ENCODE data around the gene MARS1.
A peak's percentile ranks its signal among the peaks of the same experiment; 100 is the strongest.
"Not testable (repeated sequence)": the region's sequence is repeated elsewhere in the genome, so short reads cannot be mapped to it uniquely, and the experiment has no call there.

MARS1 gene

DNA sequence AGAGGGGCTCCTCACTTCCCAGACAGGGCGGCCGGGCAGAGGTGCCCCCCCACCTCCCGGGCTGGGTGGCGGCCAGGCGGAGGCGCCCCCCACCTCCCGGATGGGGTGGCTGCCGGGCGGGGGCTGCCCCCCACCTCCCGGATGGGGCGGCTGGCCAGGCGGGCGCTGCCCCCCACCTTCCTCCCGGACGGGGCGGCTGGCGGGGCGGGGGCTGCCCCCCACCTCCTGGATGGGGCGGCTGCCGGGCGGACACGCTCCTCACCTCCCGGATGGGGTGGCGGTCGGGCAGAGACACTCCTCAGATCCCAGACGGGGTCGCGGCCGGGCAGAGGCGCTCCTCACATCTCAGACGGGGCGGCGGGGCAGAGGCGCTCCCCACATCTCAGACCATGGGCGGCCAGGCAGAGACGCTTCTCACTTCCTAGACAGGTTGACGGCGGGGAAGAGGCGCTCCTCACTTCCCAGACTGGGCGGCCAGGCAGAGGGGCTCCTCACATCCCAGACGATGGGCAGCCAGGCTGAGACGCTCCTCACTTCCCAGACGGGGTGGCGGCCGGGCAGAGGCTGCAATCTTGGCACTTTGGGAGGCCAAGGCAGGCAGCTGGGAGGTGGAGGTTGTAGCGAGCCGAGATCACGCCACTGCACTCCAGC is 7.3 kb downstream of the MARS1 start:
- not testable (repeated sequence) for DNase-seq (ENCODE audit: low read depth)

- DNase-seq (ENCODE audit: low read depth): no peak
Measured at GRCh38 chr12:57496822-57497221, 9.0 kb downstream of the MARS1 start.

- DNase-seq (ENCODE audit: low read depth): no peak
Measured at GRCh38 chr12:57497223-57498131, 9.6 kb downstream of the MARS1 start.

GRCh38 chr12:57498132-57498502 is 10.2 kb downstream of the MARS1 start:
- no peak for DNase-seq (ENCODE audit: low read depth)

DNA sequence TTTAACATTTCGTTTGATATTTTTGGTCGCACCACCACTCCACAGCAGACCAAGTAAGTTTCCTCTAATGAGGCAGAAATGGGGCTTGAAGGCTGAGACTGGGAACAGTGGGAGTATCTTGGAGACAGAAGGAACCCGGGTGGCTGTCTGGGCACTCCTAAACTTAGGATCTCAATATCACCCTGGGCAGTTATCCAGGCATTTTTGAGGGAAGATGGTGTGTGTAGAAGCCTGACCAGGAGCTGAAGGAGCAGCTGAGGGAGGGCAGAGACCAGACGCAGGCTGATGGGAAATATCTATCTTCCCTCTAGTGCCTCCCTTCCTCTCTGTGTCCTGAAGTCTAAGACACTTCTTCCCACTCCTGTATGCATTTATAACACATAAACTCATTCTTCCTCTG is 10.7 kb downstream of the MARS1 start:
- DNase-seq (ENCODE audit: low read depth): no peak

DNA sequence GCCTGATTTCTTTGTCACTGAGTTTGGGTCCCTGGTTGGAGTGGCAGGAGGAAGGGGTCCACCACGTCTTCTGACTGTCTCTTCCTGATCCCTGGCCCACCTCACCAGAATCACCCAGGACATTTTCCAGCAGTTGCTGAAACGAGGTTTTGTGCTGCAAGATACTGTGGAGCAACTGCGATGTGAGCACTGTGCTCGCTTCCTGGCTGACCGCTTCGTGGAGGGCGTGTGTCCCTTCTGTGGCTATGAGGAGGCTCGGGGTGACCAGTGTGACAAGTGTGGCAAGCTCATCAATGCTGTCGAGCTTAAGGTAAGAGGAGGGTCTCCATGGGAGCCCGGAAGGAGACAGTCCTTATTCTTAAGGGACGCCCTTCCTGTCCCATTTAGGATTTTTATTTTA is 12.3 kb downstream of the MARS1 start:
- no peak for DNase-seq (ENCODE audit: low read depth)

DNA sequence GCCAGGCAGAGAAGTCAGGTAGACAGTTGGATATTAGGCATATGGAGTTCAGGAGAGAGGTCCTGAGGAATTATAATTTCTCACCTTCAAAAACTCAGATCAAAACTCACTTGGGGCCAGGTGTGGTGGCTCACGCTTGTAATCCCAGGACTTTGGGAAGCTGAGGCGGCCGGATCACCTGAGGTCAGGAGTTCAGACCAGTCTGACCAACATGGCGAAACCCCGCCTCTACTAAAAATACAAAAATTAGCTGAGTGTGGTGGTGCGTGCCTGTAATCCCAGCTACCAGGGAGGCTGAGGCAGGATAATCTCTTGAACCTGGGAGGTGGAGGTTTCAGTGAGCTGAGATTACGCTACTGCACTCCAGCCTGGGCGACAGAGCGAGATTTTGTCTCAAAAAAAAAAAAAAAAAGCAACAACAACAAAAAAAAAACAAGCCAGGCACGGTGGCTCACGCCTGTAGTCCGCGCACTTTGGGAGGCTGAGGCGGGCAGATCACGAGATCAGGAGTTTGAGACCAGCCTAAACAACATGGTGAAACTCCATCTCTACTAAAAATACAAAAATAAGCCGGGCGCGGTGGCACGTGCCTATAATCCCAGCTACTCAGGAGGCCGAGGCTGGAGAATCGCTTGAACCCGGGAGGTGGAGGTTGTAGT is 14.6 kb downstream of the MARS1 start:
- not testable (repeated sequence) for DNase-seq (ENCODE audit: low read depth)

DNA sequence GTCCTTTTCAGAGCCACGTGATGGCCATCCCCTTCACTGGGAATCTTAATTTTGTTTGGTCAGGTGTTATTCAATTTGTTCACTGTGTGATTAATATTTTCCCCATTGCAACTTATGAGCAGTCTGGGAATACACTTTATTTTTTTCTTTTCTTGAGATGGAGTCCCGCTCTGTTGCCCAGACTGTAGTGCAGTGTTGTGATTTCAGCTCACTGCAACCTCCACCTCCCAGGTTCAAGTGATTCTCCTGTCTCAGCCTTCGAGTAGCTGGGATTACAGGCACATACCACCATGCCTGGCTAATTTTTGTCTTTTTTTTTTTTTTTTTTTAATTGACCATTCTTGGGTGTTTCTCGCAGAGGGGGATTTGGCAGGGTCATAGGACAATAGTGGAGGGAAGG is 18.7 kb downstream of the MARS1 start:
- DNase-seq (ENCODE audit: low read depth): not testable (repeated sequence)

- DNase-seq (ENCODE audit: low read depth): not testable (repeated sequence)
Measured at GRCh38 chr12:57507796-57508195, 19.9 kb downstream of the MARS1 start.

GRCh38 chr12:57511161-57511560 is 23.3 kb downstream of the MARS1 start:
- no peak for DNase-seq (ENCODE audit: low read depth)

GRCh38 chr12:57511588-57512325 is 23.9 kb downstream of the MARS1 start:
- no peak for DNase-seq (ENCODE audit: low read depth)

DNA sequence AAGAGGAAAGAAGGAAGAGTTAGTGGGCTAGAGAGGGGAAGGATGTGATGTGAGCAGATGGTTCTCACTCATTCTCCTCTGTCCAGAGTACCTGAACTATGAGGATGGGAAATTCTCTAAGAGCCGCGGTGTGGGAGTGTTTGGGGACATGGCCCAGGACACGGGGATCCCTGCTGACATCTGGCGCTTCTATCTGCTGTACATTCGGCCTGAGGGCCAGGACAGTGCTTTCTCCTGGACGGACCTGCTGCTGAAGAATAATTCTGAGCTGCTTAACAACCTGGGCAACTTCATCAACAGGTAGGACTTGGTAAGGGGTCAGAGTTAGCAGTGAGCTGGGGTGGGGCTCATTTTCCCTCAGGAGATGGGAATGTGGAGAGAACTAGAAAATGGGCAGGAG is 24.8 kb downstream of the MARS1 start:
- no peak for DNase-seq (ENCODE audit: low read depth)

DNA sequence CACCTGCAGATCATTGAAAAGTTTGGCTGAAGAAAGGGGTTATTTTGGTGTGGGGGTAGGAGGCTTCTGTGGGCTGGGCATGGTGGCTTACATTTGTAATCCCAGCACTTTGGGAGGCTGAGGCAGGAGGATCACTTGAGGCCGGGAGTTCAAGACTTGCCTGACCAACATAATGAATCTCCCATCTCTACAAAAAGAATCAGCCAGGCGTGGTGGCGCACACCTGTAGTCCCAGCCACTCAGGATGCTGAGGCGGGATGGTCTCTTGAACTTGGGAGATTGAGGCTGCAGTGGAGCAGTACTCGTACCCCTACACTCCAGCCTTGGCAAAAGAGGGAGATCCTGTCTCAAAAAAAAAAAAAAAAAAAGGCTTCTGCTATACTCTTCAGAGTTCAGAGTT is 25.4 kb downstream of the MARS1 start:
- no peak for DNase-seq (ENCODE audit: low read depth)

DNA sequence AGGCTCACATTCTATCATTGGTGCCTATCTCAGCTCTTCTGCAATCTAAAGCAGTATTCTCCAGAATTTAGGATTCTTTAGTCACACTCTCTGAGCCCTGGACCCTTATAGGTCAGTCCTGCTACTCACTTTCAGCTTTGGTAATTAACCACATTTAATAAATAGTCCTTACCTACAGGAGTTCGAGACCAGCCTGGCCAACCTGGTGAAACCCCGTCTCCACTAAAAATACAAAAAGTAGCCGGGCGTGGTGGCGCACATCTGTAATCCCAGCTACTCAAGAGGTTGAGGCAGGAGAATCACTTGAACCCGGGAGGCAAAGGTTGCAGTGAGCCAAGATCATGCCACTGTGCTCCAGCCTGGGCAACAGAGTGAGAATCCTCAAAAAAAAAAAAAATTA is 25.8 kb downstream of the MARS1 start:
- DNase-seq (ENCODE audit: low read depth): not testable (repeated sequence)

- not testable (repeated sequence) for DNase-seq (ENCODE audit: low read depth)
Measured at GRCh38 chr12:57514246-57514645, 26.4 kb downstream of the MARS1 start.

DNA sequence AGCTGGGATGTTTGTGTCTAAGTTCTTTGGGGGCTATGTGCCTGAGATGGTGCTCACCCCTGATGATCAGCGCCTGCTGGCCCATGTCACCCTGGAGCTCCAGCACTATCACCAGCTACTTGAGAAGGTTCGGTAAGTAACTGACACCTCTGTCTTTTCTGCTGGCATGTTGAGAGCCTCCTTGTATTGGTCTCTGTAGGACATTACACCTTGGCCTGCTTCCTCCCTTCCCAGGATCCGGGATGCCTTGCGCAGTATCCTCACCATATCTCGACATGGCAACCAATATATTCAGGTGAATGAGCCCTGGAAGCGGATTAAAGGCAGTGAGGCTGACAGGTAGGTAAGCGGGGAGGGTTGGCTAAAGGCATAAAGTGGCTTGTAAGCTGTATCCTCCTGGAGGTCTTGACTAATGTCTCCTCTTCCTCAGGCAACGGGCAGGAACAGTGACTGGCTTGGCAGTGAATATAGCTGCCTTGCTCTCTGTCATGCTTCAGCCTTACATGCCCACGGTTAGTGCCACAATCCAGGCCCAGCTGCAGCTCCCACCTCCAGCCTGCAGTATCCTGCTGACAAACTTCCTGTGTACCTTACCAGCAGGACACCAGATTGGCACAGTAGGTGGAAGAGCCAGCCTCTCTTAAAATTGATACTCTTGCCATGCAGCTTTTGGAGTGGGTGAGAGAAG is 27.0 kb downstream of the MARS1 start:
- no peak for DNase-seq (ENCODE audit: low read depth)

DNA sequence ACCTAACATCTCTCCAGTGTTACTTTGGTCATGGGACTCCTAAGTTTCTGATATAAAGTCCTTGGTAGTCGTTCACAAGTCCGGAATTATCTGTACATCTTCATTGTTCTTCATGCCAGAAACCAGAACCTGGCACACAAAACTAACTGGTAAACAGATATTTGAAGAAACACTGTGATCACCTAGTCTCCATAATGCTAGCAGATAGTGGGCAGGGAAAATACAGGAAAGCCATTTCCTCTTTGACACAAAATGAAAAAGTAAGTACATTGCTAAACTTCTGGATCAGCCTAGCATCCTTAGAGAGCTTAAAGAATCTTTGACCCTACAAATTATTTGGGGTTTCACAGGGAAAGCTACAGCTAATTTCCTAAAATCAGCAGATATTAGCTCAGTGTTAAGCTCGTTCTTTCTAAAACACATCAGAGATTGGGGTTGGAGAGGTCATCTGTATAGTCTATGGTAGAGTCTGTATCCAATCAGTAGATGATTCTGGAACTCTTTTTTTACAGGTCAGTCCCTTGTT is 27.6 kb downstream of the MARS1 start:
- no peak for DNase-seq (ENCODE audit: low read depth)

DNA sequence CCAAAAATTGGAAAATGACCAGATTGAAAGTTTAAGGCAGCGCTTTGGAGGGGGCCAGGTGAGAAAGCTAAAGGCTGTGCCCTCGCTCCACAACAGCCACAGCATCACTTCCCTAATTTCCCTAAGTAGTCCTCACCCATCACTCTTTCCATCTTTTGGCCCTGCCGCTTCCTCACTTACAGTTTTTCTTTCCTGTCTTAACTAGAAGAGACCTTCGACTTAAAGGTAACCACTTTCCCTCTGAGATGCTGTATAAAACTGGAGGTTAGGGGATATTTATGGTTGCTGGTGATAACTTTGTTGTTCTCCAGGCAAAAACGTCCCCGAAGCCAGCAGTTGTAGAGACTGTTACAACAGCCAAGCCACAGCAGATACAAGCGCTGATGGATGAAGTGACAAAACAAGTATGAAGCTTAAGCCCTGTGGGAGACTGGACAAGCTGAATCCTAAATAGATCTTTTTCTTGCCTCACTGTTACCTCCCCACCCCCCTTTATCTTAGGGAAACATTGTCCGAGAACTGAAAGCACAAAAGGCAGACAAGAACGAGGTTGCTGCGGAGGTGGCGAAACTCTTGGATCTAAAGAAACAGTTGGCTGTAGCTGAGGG is 28.2 kb downstream of the MARS1 start:
- no peak for DNase-seq (ENCODE audit: low read depth)

- DNase-seq (ENCODE audit: low read depth): no peak
Measured at GRCh38 chr12:57516617-57517153, 28.8 kb downstream of the MARS1 start.

DNA sequence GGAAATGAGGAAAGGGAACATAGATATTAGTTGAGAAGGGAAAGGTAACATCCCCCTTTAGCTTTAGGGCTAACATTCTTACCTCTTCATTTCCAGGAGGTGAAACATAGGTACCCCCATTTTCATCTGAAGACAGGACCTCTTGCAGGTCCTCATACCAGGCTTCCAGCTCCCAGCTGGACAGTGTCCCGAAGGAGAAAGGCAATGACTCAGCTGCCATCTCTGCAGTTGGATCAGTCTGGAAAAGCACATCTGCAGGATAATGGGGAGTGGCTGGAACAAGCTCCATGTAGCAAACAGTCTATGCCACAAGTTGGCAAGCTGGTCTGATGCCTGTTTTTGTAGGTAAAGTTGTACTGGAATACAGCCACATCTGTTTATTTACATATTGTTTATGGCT is 29.3 kb downstream of the MARS1 start:
- peak; percentile 76 for DNase-seq (ENCODE audit: low read depth)

- not testable (repeated sequence) for DNase-seq (ENCODE audit: low read depth)
Measured at GRCh38 chr12:57517718-57518117, 29.9 kb downstream of the MARS1 start.

All from EH (cell line).